PC-3 (cell line): Measurements from ENCODE around the gene SMARCD1. TPM values are rescaled to one million over a fixed set of nuclear protein-coding genes. Genes with fewer than 3 reads are reported as not detected.

Source experiments
- ATAC-seq: fragments of 200-7000 bp; cut with Tn5 transposase; 2 replicates; pipeline ENCODE4 v1.9.1; 2020; ENCODE audit warnings: mild to moderate bottlenecking, moderate library complexity
- BruUV-seq: library from RNA; stranded (reverse); fragments of 400-500 nt; replicated peaks from 2 replicates; lab custom pipeline; 2021; lab: Mats Ljungman, UMichigan
- CTCF ChIA-PET: fragments of 300-600 bp; sonication (Branson Sonifier 250); formaldehyde crosslinking; loops from one replicate; lab custom pipeline; 2022; ENCODE audit warnings: antibody characterized with exemption; lab: Charles Lee
- POLR2A ChIA-PET: fragments of 300-600 bp; sonication (Branson Sonifier 250); formaldehyde crosslinking; loops from one replicate; lab custom pipeline; 2022; ENCODE audit warnings: antibody characterized with exemption; ENCODE audit not compliant: unreplicated experiment; lab: Charles Lee
- DNase-seq: peaks from one replicate; pipeline ENCODE4 v3.0.0-alpha.2; 2015
- H2AFZ ChIP-seq: fragments of 300-600 bp; sonication (generic); 2 replicates; pipeline ENCODE4 v1.6.0; 2016; ENCODE audit warnings: antibody characterized with exemption, low read length
- H3F3A ChIP-seq: fragments of 300-600 bp; sonication (generic); one replicate; pipeline ENCODE4 v1.6.0; 2017; ENCODE audit warnings: antibody characterized with exemption, low read length, control low read depth, mild to moderate bottlenecking; ENCODE audit not compliant: unreplicated experiment
- H3K27ac ChIP-seq: fragments of 300-600 bp; sonication (generic); 2 replicates; pipeline ENCODE4 v1.5.1; 2016; ENCODE audit warnings: mild to moderate bottlenecking, low read length
- H3K27me3 ChIP-seq: fragments of 300-600 bp; sonication (generic); 2 replicates; pipeline ENCODE4 v1.6.1; 2016; ENCODE audit warnings: low read length, mixed read lengths
- H3K36me3 ChIP-seq: fragments of 300-600 bp; sonication (generic); 2 replicates; pipeline ENCODE4 v1.6.1; 2016; ENCODE audit warnings: low read depth, mixed run types, low read length, mixed read lengths
- H3K4me1 ChIP-seq: fragments of 300-600 bp; sonication (generic); 2 replicates; pipeline ENCODE4 v1.5.1; 2016; ENCODE audit warnings: low read length; ENCODE audit not compliant: insufficient read depth
- H3K4me2 ChIP-seq: fragments of 300-600 bp; sonication (generic); 2 replicates; pipeline ENCODE4 v1.6.0; 2016; ENCODE audit warnings: low read length
- H3K4me3 ChIP-seq: fragments of 300-600 bp; sonication (generic); 2 replicates; pipeline ENCODE4 v1.5.1; 2016; ENCODE audit warnings: mild to moderate bottlenecking, low read length, mixed read lengths
- H3K79me2 ChIP-seq: fragments of 300-600 bp; sonication (generic); 2 replicates; pipeline ENCODE4 v1.6.1; 2017; ENCODE audit warnings: low read length, mixed read lengths
- H3K9ac ChIP-seq: fragments of 300-600 bp; sonication (generic); 2 replicates; pipeline ENCODE4 v1.6.0; 2016; ENCODE audit warnings: mild to moderate bottlenecking, low read length
- H3K9me2 ChIP-seq: fragments of 300-600 bp; sonication (generic); replicated peaks from 2 replicates; pipeline ENCODE4 v1.6.1; 2016; ENCODE audit warnings: mixed run types, low read length, mixed read lengths
- H3K9me3 ChIP-seq: fragments of 300-600 bp; sonication (generic); 2 replicates; pipeline ENCODE4 v1.6.1; 2016; ENCODE audit warnings: low read length, mixed read lengths
- H4K20me1 ChIP-seq: fragments of 300-600 bp; sonication (generic); 2 replicates; pipeline ENCODE4 v1.6.1; 2016; ENCODE audit warnings: low read length, mixed read lengths
- EZH2 ChIP-seq: fragments of 300-600 bp; sonication (generic); IDR thresholded peaks from one replicate; pipeline ENCODE4 v1.6.1; 2017; ENCODE audit warnings: antibody characterized with exemption, mild to moderate bottlenecking, low read length; ENCODE audit not compliant: unreplicated experiment
- EZH2phosphoT487 ChIP-seq: fragments of 300-600 bp; sonication (generic); IDR thresholded peaks from 2 replicates; pipeline ENCODE4 v1.6.1; 2018; ENCODE audit warnings: mild to moderate bottlenecking, antibody characterized with exemption, low read length, borderline replicate concordance
- intact Hi-C: fragments of 100-400 bp; cut with micrococcal nuclease; formaldehyde crosslinking; loops from 2 replicates; pipeline ENCODE4 v1.9.0; 2023
- total RNA-seq: library from RNA; depleted of rRNA; stranded (reverse); fragments of >200 nt; gene quantifications from 2 replicates; pipeline ENCODE4 v1.2.3, GENCODE V29; 2014
- TF ChIP-seq, protein P1 (sequence below): fragments of 300-600 bp; sonication (generic); conservative IDR thresholded peaks from 2 replicates; pipeline ENCODE4 v1.5.1; 2017; ENCODE audit warnings: antibody characterized with exemption, low read depth, mild to moderate bottlenecking, low read length

The SMARCD1 gene
- total RNA-seq, 1 experiment from 2014 or later, result 105 TPM

DNA sequence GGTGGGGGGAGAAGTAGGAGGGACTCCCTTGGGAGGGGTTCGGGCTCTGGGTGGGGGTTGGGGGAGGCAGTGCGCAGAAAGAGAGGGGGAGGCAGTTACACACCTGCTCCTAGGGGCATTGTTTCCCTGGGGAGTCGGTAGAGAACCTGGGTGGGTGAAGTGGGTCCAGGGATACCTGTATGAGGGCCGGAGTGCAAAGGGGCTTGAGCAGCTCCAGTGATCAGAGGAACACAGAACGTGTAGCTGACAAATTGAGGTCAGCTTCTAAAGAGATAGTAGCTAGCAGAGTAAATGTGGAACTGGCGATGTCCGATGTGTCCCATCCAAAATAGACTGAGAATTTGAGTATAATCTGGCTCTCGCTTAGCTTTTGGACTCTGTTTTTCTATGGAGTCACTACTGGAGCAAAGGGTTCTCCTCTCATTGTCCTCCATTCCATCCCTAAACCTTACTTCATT lies 502 bp downstream of the SMARCD1 start:
- BruUV-seq, result TSS peak; percentile 49

DNA sequence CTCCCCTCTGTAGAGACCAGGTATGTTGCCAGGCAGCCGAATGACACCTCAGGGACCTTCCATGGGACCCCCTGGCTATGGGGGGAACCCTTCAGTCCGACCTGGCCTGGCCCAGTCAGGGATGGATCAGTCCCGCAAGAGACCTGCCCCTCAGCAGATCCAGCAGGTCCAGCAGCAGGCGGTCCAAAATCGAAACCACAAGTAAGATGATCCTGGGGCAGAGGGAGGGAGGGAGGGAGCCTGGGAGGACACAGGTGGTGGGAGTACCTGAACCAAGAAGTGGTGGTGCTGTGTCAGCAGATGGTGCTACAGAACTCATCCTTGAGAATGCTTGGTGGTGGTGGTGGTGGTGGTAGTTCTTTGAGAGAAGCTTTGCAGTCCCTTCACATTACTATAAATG lies 1.0 kb downstream of the SMARCD1 start:
- no peaks in the 10 kb centered on the region for H3K9me2 ChIP-seq
- peaks cover 13% of the 10 kb centered on the region for H3F3A ChIP-seq
- POLR2A ChIA-PET, result interaction anchor here (0.5 kb wide), 1 partner anchor 373 kb away, joined by 6 read pairs; no protein-coding TSS in a partner anchor
- ATAC-seq (no peak), DNase-seq (peak; percentile 27)
- peak overlapping the region; percentile 78 for H3K4me3 ChIP-seq
- H3K9me3 ChIP-seq, result no peaks in the 10 kb centered on the region
- TF ChIP-seq EZH2phosphoT487 (no peak), EZH2 (no peak)
- TF ChIP-seq, protein P1, sequence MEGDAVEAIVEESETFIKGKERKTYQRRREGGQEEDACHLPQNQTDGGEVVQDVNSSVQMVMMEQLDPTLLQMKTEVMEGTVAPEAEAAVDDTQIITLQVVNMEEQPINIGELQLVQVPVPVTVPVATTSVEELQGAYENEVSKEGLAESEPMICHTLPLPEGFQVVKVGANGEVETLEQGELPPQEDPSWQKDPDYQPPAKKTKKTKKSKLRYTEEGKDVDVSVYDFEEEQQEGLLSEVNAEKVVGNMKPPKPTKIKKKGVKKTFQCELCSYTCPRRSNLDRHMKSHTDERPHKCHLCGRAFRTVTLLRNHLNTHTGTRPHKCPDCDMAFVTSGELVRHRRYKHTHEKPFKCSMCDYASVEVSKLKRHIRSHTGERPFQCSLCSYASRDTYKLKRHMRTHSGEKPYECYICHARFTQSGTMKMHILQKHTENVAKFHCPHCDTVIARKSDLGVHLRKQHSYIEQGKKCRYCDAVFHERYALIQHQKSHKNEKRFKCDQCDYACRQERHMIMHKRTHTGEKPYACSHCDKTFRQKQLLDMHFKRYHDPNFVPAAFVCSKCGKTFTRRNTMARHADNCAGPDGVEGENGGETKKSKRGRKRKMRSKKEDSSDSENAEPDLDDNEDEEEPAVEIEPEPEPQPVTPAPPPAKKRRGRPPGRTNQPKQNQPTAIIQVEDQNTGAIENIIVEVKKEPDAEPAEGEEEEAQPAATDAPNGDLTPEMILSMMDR, result no peak
- H2AFZ ChIP-seq, result no peak overlapping the region
- peaks cover 4% of the 10 kb centered on the region; the same call in 1 of the 2 replicates for H4K20me1 ChIP-seq
- peaks cover 33% of the 10 kb centered on the region for H3K36me3 ChIP-seq
- BruUV-seq, result no TSS peak
- CTCF ChIA-PET, result interaction anchor here (0.6 kb wide), 1 partner anchor 26 kb away, joined by 3 read pairs; the partner anchor contains the start of gene COX14
- H3K79me2 ChIP-seq, result peaks cover 26% of the 10 kb centered on the region
- H3K4me2 ChIP-seq, result peak overlapping the region; percentile 86
- peak overlapping the region; percentile 41 for H3K27ac ChIP-seq
- no peaks in the 10 kb centered on the region for H3K27me3 ChIP-seq
- H3K9ac ChIP-seq, result 0 out of 2 replicates have a peak overlapping the region, but pooled peaks have one; percentile 86
- H3K4me1 ChIP-seq, result peaks cover 40% of the 10 kb centered on the region
- intact Hi-C loops, result loop anchor here (10.0 kb wide), 1 partner anchor 229 kb away; no protein-coding TSS in a partner anchor

More for the DNA sequence above, 502 bp downstream of the SMARCD1 start:
- Histone ChIP-seq H3K9me2 (no peaks in the 10 kb centered on the region), H3F3A (peaks cover 13% of the 10 kb centered on the region), H3K4me3 (peak overlapping the region; percentile 78), H3K9me3 (no peaks in the 10 kb centered on the region), H3K79me2 (peaks cover 26% of the 10 kb centered on the region), H3K9ac (peak overlapping the region; percentile 86), H4K20me1 (peaks cover 4% of the 10 kb centered on the region; the same call in 1 of the 2 replicates), H3K36me3 (peaks cover 30% of the 10 kb centered on the region), H2AFZ (no peak overlapping the region; the same call in 1 of the 2 replicates), H3K27ac (peak overlapping the region; percentile 71), H3K27me3 (no peaks in the 10 kb centered on the region), H3K4me2 (peak overlapping the region; percentile 86), H3K4me1 (peaks cover 40% of the 10 kb centered on the region)
- CTCF ChIA-PET, result interaction anchor here (0.6 to 1.5 kb wide), 7 partner anchors 9 to 237 kb away, joined by 3 to 7 read pairs (median 4); partner anchors contain the start of gene CERS5
- TF ChIP-seq EZH2 (no peak), EZH2phosphoT487 (no peak)
- TF ChIP-seq, protein P1, result no peak
- POLR2A ChIA-PET, result interaction anchor here (0.5 to 0.6 kb wide), 2 partner anchors 50 to 374 kb away, joined by 5 to 6 read pairs; no protein-coding TSS in a partner anchor
- ATAC-seq (peak; percentile 2), DNase-seq (peak; percentile 8)
- intact Hi-C loops, result loop anchor here (10.0 kb wide), 1 partner anchor 229 kb away; no protein-coding TSS in a partner anchor

DNA sequence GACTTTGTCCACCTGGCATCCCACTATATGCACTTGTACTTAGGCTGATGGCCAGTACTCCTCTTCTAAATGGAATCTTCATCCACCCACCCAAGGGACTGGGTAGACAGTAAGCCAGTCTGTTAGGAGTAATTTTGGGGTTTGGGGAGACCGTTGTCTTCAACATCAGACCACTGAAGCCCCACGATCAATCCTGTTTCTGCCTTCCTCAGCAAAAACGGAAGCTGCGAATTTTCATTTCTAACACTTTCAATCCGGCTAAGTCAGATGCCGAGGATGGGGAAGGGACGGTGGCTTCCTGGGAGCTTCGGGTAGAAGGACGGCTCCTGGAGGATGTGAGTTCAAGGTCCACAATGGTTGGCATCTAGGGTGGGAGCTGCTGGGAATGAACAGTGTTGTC lies 2.0 kb downstream of the SMARCD1 start:
- no peaks in the 10 kb centered on the region for H3K9me3 ChIP-seq
- H4K20me1 ChIP-seq, result peaks cover 4% of the 10 kb centered on the region; the same call in 1 of the 2 replicates
- DNase-seq (no peak), ATAC-seq (no peak)
- no peak overlapping the region for H2AFZ ChIP-seq
- BruUV-seq, result no TSS peak
- no peak overlapping the region for H3K9ac ChIP-seq
- peak overlapping the region; percentile 65; the same call in 1 of the 2 replicates for H3K4me2 ChIP-seq
- peaks cover 39% of the 10 kb centered on the region for H3K36me3 ChIP-seq
- H3F3A ChIP-seq, result peaks cover 13% of the 10 kb centered on the region
- ChIA-PET POLR2A (no interaction called here), CTCF (no interaction called here)
- H3K4me3 ChIP-seq, result peak overlapping the region; percentile 20
- no peak for TF ChIP-seq EZH2phosphoT487
- no peak for TF ChIP-seq EZH2
- H3K27ac ChIP-seq, result peak overlapping the region; percentile 82
- peaks cover 40% of the 10 kb centered on the region for H3K4me1 ChIP-seq
- peaks cover 26% of the 10 kb centered on the region for H3K79me2 ChIP-seq
- H3K27me3 ChIP-seq, result no peaks in the 10 kb centered on the region
- no peaks in the 10 kb centered on the region for H3K9me2 ChIP-seq
- intact Hi-C loops, result loop anchor here (10.0 kb wide), 1 partner anchor 228 kb away; no protein-coding TSS in a partner anchor
